GM21723 (cell line): ENCODE results near the gene NXPE3.

Experiments
- ATAC-seq: cut with Tn5 transposase; IDR thresholded peaks from one replicate; pipeline ENCODE4 v1.9.1; 2021; ENCODE audit warnings: mild to moderate bottlenecking, moderate library complexity; ENCODE audit not compliant: unreplicated experiment

NXPE3 gene

DNA sequence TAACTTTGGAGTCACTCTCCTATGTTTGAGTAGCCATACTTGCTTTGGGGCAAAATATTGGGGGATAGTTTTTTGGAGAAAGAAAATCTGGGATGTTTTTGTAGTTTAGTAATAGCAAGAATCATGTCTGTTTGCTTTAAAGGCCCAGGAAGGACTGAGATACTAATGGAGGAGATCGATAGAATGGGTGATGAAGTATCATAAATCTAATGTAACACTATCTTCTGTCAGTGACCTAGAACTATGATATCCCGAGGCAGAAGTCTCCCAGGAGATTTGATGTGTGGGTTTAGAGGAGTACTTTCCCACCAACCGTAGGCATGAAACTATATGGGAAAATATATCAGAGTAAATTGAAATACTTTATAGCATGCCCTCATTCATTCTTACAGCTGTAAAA lies 49.3 kb downstream of the NXPE3 start:
- ATAC-seq, result no peak

DNA sequence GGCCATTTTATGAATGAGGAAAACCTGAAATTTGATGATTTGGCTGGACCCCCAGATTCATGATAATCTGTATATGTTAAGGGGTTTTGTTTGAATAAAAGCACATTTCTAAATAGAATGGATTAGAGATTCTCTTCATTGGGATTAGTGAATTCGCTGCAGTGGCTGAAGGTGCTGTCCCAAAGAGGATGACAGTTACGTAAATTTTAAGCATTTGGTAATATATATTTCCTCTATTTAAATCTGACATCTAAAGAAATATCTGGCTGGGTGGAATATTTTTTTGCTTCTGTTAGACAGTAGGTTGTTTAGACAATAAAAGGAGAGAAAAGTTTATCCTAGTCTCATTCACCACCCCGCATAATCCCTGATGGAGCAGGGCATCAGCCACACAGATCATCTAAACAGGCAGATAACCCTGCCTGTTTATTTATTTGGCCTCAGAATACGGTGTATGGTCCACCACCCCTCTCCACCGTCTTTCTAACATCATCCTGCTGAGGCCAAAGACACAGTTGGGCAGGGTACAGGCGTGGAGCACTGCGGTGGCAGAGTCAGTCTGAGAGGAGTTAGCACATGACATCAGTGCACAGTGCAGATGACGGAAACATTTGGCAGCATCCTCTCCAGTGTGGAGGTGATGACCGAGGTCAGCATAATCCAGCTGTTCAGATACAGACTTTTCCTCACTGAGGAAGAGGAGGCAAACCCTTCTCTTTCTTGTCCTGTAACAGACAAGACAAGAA lies 49.9 kb downstream of the NXPE3 start:
- peak; percentile 55 for ATAC-seq

DNA sequence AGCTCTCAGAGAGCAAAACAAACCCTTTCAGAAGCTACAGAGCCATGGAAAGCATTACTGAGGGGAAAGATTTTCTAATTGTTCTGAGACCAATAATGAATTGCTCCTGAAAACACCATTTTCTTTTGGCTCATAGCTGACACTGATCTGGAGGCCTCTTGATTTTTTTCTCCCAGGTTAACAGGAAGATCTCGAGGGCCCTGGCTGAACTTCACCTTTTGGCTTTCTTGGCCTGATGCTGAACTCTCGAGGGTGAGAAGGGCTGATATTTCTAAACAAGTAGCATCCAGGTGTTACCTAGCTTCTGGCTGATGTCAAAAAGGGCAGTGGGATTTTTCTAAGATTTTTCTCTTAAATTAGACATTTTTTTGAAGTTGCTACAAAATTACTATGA lies 50.4 kb downstream of the NXPE3 start:
- ATAC-seq, result no peak

DNA sequence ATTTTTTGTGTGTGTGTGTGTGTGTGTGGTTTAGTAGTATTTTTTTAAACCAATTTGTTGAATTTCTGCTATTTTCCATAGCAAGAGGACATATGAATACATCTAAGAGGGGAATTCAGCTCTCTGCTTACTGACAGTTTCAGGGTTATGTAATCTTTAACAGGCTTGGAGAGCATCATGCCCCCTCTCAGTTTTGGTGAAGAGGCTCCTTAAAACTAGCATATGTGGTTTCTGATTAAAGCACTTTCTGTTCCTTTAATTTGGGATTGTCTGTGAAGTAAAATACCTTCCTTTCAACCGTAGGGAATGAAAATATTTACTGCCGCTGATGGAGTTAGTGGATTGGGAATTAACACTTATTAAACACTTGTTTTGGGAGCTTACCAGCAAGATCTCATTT lies 50.9 kb downstream of the NXPE3 start:
- peak; percentile 19 for ATAC-seq

DNA sequence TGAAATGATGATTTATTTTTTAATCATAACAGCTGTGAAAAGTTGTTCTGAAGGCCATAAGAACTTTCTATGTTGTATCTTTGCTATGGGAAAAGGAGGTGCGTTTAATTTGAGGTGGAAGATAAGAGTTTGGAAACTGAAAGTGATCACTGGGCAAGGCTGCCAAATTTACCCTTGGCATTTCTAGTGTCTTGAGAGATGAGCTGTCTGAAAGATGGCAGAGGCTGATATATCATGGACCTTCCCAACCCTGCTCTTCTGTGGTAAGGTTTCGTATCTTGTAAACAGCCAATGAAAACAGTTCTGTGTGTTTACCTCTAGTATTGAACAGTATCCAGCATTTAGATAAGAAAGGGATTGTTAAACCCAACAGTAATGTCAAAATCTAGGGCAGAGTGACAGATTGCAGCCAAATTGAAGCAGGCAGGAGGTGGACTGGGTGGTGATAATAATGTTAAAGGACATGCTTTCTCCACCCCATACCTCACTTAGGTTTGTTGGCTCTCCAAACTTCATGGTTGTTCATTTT lies 54.5 kb downstream of the NXPE3 start:
- no peak for ATAC-seq

DNA sequence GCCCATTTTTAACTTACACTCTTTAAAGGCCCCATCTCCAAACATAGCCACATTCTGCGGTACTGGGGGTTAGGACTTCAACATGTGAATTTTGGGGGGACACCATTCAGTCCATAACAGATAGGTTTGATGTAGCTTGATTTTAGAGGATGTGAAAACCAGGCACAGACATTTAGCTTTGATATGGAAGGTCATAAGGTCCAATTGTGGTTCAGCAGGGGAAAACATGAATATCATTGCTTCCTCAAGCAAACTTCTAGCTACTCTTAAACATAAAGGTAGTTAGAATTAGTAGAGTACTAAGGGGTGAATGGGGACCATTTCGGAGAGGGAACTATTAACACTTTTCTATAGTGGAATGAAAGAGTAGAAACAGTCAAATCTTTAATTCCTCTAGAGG lies 56.7 kb downstream of the NXPE3 start:
- ATAC-seq, result no peak

DNA sequence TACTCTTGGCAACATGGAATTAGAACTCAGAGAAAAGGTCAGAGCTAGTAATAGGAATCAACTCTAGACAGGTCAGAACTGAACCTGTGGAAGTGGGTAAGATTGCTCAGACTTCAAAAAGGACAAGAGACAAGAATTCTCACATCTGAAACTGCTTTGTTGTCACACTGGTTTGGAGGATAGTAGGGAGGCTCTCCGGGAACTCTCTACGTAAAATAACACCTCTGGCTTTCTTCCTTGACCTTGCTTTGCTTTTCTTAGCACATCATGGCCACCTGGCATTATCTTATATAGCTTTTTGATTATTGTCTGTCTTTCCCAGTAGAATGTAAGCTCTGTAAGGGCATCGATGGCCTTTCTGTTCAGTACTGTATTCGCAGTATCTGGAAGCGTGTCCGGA lies 57.1 kb downstream of the NXPE3 start:
- ATAC-seq, result no peak

DNA sequence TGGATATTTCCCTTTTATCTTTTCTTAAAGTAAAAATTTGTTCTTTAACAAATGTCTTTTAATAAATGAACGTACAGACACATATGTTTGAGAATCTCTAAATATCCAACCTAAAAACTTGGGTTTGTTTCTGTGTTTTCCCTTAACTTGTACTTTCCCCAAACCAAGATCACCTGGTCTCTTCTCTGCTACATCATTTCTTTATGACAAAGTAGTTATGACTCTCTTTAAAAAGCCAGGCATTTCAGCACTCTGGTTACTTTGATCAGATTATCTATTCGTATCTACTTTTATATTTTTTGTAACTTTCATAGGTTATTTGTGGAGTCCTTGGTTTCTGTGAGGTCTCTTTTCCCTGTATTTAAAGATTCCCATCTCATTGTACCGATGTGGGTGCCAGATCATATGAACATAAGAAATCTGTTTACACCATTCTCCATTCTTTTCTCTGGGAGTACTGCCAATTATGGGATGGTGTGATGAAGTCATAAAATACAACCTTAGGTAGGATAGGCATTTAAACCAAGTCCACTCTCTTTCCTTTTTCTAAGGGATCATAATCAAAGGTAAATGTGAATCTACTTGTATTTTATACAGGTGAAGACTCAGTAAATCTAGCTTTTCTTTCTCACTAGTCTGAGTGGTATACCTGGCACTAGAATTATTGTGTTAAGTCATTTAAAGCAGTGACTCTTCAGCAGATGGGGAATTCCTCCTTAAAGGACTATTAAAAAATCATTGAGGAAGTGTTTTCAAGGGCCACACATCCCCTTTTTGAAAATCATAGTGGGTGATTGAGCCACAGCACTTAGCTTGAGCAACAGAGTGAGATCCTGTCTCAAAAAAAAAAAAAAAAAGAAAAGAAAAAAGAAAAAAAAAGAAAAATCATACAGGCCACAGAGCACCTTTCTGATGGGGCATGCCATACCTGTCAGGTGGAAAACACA lies 57.9 kb downstream of the NXPE3 start:
- no peak for ATAC-seq

DNA sequence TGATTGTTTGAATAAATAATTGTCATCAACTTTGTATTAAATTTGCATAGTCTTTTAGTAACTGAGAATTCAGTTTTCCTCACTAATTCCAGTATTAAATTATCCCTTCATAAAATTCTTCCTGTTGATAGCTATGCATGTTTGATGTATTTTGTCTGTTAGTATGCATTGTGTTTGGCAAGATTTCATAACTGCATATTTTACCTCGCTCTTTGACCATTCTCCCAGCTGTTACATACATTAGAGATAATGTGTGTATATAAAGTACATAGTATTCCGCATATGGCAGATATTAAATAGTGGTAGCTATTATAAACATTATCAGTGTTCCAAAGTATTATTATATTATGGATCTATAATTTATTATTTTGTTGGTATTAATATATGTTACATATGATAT lies 59.7 kb downstream of the NXPE3 start:
- ATAC-seq, result no peak

DNA sequence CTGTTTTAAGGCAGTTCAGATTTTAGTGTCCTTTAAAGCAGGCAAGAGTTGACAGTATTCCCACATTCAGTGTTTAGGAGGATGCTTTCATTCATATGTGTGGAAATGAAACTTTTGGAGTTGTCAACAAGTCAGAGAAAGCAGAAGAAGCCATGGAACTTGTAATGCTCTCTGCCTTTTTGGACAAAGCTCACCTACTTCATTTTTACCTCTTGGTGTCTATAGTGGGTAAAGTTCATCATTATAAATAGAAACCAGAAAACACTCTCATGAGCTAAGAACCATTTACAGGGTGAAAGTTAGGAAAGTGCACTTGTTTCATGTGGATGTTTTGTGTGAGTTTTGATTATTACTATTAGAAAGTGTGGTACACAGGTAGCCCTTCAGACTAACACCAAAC lies 61.1 kb downstream of the NXPE3 start:
- no peak for ATAC-seq

DNA sequence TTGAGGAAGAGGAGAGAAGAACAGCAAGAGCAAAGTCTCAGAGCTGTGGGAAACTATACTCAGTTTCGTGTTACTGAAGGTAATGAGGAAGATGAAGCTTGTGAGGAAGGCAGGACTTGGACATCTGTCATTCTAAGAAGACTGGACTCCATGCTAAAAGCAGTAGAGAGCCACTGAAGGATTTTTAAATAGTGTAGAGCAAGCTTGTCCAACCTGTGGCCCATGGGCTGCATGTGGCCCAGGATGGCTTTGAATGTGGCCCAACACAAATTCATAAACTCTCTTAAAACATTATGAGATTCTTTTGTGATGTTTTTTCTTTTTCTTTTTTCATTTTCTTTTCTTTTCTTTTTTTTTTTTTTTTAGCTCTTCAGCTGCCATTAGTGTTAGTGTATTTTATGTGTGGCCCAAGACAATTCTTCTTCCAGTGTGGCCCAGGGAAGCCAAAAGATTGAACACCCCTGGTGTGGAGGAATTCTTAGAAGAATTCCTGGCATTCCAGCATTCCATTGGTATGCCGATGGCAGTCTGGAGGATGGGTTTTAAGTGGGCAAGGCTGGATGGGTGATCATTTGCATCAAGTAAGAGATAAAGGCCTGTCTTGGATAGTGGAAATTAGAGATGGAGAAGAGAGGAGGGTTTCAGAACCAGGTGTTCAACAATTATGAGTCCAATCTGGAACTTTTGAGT lies 63.4 kb downstream of the NXPE3 start:
- no peak for ATAC-seq

DNA sequence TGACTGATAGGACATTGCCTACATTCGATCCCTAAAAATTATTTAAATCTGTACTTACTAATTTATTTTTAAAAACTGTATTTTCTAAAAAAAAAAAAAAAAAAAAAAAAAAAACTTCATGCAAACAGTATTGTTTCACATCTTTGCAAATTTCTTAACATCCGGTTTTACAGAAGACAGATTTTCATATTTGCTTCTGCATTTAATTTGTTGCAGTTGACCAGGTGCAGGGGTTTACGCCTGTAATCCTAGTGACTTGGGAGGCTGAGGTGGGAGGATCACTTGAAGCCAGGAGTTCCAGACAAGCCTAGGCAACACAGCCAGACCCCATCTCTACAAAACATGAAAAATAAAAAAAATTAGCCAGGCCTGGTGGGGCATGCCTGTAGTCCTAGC lies 63.9 kb downstream of the NXPE3 start:
- no peak for ATAC-seq

DNA sequence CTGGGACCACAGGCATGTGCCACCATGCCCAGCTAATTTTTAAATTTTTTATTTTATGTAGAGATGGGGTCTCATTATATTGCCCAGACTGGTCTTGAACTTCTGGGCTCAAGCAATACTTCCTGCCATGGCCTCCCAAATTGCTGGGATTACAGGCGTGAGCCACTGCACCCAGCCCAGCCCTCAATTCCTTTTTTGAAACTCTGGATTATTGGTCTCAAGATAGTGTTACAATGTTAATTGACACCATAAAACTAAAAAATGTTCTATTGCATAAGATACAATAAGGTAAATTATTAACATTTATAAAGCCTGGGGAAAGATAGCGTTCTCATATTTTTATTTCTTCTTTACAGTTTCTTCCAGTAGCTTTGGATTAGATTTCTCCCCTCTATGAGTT lies 66.4 kb downstream of the NXPE3 start:
- ATAC-seq, result no peak

DNA sequence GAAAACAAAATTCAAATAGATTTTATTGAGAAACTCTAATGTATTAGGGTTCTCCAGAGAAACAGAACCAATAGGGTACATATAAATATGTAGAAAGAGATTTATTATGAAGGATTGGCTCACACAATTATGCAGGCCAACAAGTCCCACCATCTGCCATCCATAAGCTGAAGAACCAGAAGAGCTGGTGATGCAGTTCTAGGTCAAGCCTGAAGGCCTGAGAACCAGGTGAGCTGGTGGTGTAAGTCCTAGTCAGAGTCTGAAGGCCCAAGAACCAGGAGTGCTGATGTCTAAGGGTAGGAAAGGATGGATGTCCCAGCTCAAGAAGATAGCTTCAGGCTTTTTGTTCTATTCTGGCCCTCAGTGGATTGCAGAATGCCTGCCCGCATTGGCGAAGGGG lies 67.7 kb downstream of the NXPE3 start:
- no peak for ATAC-seq

DNA sequence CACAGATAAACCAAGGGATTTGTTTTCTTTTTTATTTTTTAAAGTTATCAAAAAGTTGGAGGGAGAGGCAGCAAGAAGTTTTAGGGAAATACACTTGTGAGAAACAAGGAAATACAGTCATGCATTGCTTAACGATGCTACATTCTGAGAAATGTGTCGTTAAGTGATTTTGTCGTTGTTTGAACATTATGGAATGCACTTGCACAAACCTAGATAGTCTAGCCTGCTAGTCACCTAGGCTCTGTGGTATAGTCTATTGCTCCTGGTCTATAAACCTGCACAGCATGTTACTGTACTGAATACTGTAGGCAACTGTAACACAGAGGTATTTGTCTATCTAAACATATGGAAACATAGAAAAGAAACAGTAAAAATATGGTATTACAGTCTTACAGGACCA lies 68.3 kb downstream of the NXPE3 start:
- no peak for ATAC-seq

DNA sequence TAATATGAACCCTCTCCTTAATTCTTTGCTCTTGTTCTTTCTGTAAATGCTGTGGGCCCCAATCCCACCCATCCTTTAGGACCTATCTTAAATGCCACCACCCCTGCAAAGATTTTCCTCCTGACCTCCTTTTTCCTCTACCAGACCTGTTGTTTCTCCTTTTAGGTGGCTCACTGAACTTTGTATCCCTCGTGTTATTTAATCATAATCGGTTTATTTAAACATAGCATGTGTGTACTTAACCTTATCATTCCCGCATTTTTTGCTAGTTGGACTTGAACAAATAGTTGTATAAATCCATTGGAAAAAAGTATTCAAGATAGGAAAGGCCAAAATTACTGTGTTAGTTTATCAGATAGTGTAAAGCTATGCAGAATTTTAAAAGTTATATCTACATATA lies 69.3 kb downstream of the NXPE3 start:
- no peak for ATAC-seq

DNA sequence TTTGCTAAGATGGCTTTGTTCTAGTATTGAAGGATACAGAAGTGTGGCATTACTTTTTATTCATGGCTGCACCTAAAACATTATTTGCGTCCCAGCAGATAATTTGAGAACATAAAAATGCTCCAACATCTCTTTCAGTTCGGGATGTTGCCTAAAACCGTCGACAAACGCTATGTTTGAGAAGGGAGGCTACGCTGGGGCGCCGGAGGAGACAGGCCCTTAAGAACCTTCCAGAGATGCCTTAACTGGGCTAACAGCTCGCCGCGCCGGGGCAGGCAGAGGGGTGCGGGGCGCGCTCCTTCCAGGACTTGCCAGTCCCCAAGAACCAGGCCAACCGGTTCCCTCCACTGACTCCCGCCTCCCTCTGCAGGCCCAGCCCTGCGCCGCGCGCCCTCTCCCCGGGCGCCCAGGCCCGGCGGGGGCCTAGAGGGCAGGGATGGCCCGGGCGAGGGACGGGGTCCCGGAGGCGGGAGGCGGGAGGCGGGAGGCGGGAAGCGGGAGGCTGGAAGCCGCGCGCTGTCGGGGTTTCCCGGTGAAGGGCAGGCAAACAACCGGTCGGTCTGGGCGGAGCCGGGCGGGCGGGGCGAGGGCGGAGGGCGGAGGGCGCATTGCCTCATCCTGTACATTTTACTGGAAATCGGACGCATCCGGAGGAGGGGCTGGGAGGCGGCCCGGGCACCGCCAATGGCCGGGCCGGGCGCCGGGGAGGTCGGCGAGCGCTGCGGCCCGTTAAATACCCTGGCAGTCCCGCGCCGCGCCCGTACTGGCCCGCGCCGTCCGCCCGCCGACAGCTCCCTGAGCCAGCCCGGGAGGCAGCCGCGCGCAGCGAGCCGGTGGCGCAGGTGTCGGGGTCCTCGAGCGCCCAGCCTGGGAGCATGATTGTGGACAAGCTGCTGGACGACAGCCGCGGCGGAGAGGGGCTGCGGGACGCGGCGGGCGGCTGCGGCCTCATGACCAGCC lies 70.0 kb downstream of the NXPE3 start, which contains the start of gene NFKBIZ:
NFKBIZ (plus strand) TSS at position 761 of the 960 bp plus-strand sequence; CDS start at position 876, 115 bp downstream.
- peak; percentile 77 for ATAC-seq

DNA sequence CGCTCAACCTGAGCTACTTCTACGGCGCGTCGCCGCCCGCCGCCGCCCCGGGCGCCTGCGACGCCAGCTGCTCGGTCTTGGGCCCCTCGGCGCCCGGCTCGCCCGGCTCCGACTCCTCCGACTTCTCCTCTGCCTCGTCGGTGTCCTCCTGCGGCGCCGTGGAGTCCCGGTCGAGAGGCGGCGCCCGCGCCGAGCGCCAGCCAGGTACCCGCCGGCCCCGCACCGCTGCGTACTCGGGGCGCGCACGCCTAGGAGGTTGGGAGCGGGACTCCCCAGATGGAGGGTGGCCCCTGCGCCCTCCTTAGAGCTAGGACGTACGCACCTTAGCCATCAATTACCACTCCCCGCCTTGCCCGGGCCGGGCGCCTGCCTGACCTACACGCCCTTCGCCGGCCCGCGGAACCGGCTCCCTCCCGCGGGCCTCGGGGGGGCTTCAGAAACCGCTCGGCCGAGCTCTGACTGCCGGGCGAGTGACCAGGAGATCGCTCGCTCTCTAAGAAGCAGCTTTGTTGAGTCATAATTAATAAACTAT lies 70.8 kb downstream of the NXPE3 start:
- peak; percentile 38 for ATAC-seq

DNA sequence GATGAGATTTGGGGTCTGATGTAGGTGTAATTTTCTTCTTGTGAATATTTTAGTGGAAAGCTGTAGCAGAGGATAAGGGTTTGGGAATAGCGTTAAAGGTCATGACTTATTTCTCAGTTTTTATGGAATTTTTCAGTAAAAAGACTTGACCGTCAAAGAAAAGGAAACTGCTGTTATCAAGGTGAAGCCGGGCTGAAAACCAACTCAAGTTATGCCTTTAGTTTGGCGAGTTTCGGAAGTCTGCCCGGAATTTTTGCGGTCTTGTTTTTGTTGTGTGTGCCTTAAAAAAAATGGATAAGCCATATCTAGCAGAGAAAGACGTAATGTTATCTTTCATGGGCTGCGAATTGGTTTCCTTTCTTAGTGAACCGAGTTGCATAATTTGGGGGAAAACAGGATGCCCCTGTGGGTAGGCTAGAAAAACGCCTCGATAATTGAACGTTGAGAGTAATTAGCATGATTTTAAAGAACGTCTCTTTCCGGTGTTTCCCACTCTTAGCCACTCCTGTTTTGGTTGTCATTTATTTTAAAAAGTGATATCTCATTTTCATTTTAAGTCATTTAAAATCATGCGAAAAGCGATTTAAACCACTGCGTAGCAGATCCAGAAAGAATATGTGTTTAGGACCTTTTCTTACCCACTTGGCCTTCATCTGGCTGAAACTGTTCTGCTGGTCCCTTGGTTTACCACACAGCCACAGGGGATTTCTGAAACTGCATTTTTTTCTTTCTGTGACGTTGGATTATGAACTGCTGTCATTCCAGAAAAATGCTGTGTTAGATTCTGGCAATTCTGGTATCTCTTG lies 71.4 kb downstream of the NXPE3 start:
- peak; percentile 35 for ATAC-seq
